GM12801 (cell line): ENCODE results near the gene SHQ1.

Experiments
- TF ChIP-seq, protein P1 (sequence below): IDR thresholded peaks from one replicate; pipeline ENCODE4 v1.5.1; 2011; ENCODE audit warnings: control low read depth; ENCODE audit not compliant: insufficient read length; ENCODE audit errors: extremely low read depth

The SHQ1 gene

DNA sequence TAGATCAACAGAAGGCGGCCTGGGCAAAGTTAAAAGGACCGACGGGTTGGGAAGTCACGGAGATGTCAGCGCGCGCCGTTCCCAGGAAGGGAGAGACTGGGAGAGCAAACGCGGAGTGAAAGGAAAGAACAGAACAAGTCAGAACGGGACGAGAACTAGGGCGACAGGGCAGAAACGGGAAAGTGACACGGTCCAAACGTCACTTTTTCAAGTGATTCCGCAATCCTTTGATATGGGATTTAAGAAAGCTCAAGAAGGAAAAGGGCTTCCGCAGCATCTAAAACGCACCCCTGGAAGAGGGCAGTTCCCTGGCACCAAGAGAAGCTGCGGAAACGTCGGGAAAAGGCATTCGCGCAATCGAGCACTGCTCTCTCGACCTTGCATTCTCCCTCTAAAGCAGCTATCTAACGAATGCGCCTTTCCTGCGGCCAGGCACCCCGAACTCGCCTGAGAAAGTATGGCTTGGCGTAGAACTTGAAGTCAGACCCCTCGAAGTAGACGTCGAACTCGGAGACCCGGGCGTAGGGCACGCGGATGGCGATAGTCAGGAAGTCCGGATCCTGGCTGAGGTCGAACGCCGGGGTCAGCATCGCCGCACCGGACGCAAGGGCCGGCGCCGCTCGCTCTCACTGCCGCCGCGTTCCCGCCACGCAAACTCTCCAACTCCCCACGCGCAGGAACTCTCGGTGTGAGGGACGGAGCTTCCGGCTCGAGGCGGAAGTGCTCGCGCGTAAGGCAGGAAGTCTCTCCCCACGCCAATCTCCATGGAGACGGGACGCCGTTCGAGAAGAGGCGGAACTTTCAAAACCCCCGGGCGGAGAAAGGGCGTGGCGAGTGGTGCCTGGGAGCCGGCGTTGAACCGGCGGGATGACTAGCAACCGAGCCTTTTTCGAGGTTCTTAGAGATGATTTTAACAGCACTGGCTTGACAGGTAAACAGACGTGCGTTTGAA lies at the start of gene SHQ1:
TSS of gene SHQ1 (minus strand) at position 695 of the 952 bp plus-strand sequence. CDS start at position 590, 105 bp downstream.
- TF ChIP-seq, protein P1, sequence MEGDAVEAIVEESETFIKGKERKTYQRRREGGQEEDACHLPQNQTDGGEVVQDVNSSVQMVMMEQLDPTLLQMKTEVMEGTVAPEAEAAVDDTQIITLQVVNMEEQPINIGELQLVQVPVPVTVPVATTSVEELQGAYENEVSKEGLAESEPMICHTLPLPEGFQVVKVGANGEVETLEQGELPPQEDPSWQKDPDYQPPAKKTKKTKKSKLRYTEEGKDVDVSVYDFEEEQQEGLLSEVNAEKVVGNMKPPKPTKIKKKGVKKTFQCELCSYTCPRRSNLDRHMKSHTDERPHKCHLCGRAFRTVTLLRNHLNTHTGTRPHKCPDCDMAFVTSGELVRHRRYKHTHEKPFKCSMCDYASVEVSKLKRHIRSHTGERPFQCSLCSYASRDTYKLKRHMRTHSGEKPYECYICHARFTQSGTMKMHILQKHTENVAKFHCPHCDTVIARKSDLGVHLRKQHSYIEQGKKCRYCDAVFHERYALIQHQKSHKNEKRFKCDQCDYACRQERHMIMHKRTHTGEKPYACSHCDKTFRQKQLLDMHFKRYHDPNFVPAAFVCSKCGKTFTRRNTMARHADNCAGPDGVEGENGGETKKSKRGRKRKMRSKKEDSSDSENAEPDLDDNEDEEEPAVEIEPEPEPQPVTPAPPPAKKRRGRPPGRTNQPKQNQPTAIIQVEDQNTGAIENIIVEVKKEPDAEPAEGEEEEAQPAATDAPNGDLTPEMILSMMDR: no peak

DNA sequence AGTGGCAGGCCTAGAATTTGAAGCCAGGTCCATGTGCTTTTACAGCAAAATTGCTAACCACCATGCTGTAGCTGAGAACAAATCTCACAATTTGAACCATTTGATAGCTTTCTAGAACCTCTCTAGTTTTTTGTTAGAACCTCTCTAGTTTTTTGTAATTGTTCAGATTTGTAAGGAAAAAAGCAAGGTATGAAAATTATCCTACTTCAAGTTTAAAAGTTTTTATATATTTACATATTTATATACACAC lies 49.4 kb upstream of the SHQ1 start:
- TF ChIP-seq, protein P1: no peak

DNA sequence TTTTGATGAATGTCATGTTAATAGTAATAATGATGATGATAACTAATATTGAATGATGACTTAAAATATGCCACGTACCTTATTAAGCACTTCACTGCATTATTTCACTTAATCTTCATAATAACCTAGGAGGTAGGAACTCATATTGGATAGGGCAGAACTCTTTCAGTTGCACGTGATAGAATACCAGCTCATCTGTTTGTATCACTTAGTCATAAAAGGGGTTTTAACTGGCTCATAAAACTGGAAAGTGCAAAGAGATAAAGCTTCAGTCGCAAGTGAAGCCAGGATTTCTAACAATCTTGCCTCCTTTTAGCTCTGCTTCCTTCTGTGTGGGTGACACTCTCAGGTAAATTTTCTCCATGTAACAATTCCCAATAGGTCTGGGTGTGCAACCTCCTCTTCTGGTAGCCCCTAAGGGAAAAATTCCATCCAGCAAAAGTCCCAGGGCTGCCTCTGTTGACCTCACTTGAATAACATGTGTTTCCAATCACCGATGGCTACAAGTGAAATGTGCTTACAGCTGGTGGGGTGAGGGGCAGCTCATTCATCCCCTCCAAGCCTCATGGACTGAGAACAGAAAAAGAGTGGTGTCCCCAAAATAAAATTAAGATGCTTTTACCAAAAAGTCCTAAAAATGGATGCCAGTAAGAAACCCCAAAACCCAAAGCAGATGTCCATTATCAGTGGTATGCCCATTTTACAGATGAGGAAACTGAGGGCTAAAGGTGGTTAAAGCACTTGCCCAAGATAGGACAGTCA lies 48.9 kb upstream of the SHQ1 start:
- TF ChIP-seq, protein P1: no peak

DNA sequence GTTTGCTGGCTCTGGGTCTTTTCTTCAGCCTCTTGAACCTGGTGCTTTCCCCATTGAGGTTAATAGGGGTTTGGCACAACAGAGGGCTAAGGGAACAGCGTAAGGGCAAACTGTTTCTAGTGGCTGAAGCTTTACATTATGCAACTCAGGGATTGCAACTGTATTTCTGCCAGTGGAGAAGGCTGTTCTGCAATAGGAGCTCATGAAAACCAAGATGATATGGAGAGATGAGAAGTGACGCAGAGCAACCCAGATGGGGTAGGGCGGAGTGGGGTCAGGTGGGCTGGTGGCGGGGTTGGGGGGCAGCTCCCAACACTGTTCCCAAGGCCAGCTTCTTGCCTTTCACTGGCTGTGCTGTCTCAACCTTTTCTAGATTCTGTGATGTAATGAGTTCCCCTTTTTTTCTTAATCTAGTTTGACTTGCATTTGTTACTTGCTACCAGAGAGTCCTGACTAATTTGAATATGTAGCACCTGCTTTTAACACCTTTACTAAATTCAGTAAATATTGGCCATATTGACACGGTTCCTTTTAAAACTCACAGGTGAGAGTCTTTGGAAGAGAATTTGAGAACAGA lies 46.8 kb upstream of the SHQ1 start:
- TF ChIP-seq, protein P1: no peak

DNA sequence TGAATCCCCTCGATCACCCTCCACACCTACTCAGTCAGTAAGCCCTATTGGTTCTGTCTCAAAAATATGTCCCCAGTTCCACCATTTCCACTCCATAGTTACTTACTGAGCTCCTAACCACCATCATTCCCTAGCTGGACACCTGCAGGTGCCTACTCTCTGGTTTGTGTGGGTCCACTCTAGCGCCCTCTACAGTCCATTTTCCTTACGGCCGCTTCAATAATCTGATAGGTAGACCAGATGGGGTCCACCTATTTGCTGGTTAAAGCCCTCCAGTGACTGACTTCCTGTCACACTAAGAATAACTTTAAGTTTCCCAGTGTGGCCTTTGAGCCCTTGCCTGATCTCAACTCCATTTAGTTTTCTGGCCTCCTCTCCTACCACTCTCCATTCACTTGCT lies 44.6 kb upstream of the SHQ1 start:
- TF ChIP-seq, protein P1: no peak

DNA sequence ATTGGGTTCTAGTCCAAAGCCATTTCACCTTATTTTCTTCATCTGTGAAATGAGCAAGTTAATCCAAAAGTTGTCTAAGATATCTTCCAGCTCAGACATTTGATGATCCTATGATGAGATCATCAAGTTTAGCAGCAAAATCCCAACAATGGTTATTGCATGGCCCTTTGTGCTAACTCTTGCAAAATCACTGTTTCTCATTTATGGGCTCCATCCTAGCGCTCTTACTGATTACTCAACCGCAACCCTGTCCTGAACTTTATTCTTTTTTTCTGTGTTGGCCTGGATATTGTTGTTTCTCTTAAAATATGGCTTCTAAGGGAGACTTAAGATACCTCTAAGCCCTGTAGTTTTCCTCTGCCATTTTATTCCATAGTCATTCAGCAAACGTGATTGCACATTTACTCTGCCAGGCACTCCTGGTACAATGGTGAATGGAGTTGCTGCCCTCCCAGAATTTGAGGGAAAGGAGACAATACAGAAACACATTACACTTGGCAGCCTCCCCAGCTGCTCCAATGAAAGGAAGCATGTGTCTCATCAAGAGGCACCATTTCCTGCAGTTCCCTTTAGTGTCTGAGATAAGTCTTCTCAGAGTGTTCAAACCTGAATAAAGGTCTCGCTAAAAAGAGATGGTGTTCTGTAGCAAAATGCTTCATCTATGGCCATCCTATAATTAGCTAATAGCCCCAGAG lies 44.0 kb upstream of the SHQ1 start:
- TF ChIP-seq, protein P1: no peak
